ENCODE results near the gene AP1G1.

- no peak for TF ChIP-seq CTCF (IDR thresholded peaks at IDR 0.05; ENCODE audit: low read depth, low read length, poor library complexity, severe bottlenecking)
- TF ChIP-seq EZH2phosphoT487 (IDR thresholded peaks at IDR 0.05; ENCODE audit: borderline replicate concordance, low read length) = no peak
Measured at GRCh38 chr16:71840052-71840451, 31.4 kb upstream of the AP1G1 start.
